Measurements from ENCODE around the gene PPARA.

- TF ChIP-seq CTCF (conservative IDR thresholded peaks at IDR 0.05; ENCODE audit: low read depth, low read length) = no peak
- TF ChIP-seq EZH2 (IDR thresholded peaks at IDR 0.05; ENCODE audit: low read length, unreplicated experiment) = no peak
Measured at GRCh38 chr22:46134111-46134705, 16.1 kb upstream of the PPARA start.
